Measurements from ENCODE around the gene SUPT3H.
"Not testable (repeated sequence)": the region's sequence is repeated elsewhere in the genome, so short reads cannot be mapped to it uniquely, and the experiment has no call there.

SUPT3H gene

GRCh38 chr6:44935693-44936300, 441.9 kb downstream of the SUPT3H start:
- DNase-seq = no peak

- no peak for DNase-seq
Observed at GRCh38 chr6:44933108-44933507, 444.6 kb downstream of the SUPT3H start.

GRCh38 chr6:44932651-44933091, 445.1 kb downstream of the SUPT3H start:
- DNase-seq = peak; percentile 44

- DNase-seq = no peak
Observed at GRCh38 chr6:44931385-44931784, 446.3 kb downstream of the SUPT3H start.

DNA sequence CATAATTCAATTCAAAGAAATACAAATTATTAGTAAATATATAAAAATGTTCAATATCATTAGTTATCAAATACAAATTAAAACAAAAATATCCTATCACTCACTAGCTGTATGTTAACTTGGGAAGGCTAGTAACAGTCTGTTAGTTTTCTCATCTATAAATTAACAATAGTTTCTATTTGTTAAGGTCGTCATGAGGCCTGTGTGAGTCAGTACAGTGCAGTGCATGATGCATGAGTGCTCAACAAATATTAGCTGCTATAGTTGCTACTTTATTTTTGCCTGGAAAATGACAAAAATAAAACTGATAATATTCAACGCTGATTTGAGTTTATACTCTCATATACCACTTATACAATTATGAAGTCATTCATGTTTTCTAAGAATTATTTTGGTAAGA, 451.2 kb downstream of the SUPT3H start:
- no peak for DNase-seq

- peak; percentile 15 for DNase-seq
Observed at GRCh38 chr6:44925100-44925739, 452.5 kb downstream of the SUPT3H start.

DNA sequence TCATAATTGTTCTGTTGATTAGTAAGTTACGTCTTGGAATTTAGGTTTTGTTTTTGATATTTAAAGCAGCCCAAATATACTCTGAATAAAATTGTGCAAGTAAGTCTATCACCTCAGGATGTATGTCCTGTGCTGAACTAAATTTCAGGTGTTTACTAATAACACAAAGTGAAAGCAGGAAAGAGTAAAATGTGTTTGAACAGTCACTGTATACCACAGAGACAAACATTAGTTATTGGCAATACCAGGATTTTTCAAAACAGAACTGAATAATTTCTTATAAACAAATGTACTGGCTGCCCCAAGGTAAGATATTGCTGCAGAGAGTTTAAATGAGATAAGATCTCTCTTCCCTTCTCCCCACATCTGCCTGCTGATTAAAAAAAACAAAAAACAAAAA, 454.3 kb downstream of the SUPT3H start:
- DNase-seq = no peak

GRCh38 chr6:44921798-44922197, 455.9 kb downstream of the SUPT3H start:
- DNase-seq = no peak

DNA sequence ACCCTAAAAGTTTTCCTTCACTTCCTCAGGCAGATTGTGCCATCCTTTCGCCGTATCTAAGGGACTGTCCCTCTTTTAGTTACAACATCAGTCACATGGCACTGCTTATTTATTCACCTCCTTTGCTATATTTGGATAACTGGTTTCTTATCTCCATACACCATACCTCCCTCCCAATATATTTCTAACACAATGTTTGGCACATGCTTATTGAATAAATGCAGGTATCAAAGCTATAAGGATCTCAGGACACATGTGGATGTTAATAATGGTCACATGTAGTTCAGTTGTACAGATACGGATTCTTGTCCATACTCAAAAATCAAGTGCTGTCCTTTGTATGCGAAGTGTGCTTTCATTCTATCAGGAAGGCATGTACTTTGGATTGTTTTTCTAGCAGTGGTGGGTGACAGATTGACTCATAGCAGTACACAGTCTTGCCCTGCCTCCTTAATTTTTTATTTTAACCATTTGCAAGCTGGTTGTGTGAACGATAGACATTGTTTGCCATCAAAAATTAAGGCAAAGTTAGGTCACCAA, 456.7 kb downstream of the SUPT3H start:
- DNase-seq = no peak

GRCh38 chr6:44918671-44919296, 458.9 kb downstream of the SUPT3H start:
- no peak for DNase-seq

- no peak for DNase-seq
Observed at GRCh38 chr6:44917430-44917829, 460.3 kb downstream of the SUPT3H start.

- no peak for DNase-seq
Observed at GRCh38 chr6:44915111-44915510, 462.6 kb downstream of the SUPT3H start.

GRCh38 chr6:44914141-44914540, 463.6 kb downstream of the SUPT3H start:
- DNase-seq = no peak

DNA sequence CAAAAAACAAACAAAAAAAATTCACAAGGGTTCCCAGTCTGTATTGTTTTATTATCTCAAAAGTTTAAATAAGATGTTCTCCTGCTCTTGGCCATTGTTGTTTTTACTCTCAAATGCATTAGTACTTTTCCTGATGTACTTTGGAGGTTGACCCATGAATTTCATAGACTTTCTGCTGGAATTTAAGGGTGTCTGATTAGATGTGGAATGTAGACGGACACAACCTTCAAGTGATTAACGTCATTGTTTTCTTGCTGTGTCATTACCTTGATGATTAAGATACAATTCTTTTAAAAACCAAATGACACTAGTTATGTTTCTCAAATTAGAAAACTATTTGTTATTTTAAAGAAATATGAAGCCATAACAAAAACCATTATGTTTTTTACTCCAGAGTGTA, 471.0 kb downstream of the SUPT3H start:
- no peak for DNase-seq

- not testable (repeated sequence) for DNase-seq
Observed at GRCh38 chr6:44900358-44900757, 477.4 kb downstream of the SUPT3H start.

- no peak for DNase-seq
Observed at GRCh38 chr6:44898296-44898930, 479.3 kb downstream of the SUPT3H start.

DNA sequence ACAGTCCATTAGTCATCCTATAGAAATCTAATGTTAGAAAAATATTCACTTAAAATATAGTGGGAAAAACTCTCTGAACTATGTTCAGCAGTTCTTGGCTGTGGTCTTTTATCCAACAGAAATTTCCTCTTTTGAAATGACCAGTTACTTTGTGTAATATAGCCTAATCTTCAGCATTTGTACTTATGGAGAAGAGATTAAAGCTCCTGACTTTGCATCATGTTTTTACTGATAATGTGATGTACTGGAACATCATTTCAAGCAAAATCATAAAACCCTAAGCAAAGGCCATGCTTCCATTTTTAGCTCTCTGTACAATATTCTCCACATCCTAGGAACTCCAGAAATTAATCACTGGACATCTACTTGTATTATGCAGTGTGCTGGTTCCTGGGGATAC, 480.4 kb downstream of the SUPT3H start:
- DNase-seq = no peak

DNA sequence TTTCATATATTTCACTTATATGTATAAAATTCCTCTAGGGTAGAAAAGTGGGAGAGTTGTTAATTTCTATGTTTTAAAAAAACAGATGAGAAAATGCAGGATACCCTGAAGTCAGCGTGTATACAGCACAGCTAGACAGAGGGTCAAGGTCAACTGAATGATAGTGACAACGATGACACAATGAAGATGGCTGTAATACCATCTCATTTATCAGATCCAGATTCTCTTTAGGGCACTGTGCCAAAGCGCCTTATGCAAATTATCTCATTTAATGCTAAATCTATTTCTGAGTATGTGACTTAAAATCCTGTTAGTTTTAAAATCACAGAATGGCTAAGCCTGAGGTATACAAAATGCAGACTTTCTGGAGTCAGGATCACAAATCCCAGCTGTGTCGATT, 481.0 kb downstream of the SUPT3H start:
- no peak for DNase-seq

GRCh38 chr6:44892579-44892978, 485.2 kb downstream of the SUPT3H start:
- DNase-seq = no peak

- DNase-seq = not testable (repeated sequence)
Observed at GRCh38 chr6:44879071-44879470, 498.7 kb downstream of the SUPT3H start.

- not testable (repeated sequence) for DNase-seq
Observed at GRCh38 chr6:44876638-44877037, 501.1 kb downstream of the SUPT3H start.

- no peak for DNase-seq
Observed at GRCh38 chr6:44869321-44869897, 508.3 kb downstream of the SUPT3H start.

DNA sequence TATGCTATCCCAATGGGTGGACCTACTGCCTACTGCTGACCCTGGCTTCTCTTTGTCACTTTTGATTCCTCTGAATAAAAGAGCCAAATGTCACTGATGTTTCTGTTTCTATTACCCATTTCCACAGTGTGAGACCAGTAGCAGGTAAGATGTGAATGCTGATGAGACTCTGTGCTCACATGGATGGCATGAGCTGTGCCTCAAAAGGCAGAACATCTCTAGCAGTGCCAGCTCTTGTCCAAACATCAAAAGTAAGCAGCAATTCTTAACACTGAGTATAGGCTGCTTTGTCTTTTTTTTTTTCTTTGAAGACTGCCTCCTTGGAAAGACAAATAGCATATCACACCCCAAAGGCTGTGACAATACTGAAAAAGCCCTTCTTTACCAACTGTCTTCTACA, 508.8 kb downstream of the SUPT3H start:
- DNase-seq = no peak
